Adipose tissue (tissue), 3 donors: ENCODE results near the gene NUDT3. TPM values are rescaled to one million over a fixed set of nuclear protein-coding genes. Genes with fewer than 3 reads are reported as not detected.
"Not testable (repeated sequence)": the region's sequence is repeated elsewhere in the genome, so short reads cannot be mapped to it uniquely, and the experiment has no call there.

ENCODE experiments used
- H3K27ac ChIP-seq: one replicate; pipeline ENCODE4 v1.5.1; 2013; ENCODE audit warnings: low read depth, low read length
- WGBS, 3 donors: extraction: QIAGEN DNeasy Blood & Tissue Kit; methylation state at CpG; one replicate each; pipeline ENCODE4 v1.1.7; 2013; 5-methylcytosine and 5-hydroxymethylcytosine counted together
- polyA plus RNA-seq, 3 donors: library from polyadenylated mRNA; stranded (reverse); fragments of 200-250 nt; gene quantifications; one replicate each; pipeline ENCODE4 v1.2.3, GENCODE V29; 2013
- donor health status: healthy with polysubstance abuse.
- donor health status: Bipolar disorder and iron deficiency.
- donor health status: healthy.

NUDT3 gene
- polyA plus RNA-seq, 3 donors = 5.8 to 20.7 (median 9.0) TPM

DNA sequence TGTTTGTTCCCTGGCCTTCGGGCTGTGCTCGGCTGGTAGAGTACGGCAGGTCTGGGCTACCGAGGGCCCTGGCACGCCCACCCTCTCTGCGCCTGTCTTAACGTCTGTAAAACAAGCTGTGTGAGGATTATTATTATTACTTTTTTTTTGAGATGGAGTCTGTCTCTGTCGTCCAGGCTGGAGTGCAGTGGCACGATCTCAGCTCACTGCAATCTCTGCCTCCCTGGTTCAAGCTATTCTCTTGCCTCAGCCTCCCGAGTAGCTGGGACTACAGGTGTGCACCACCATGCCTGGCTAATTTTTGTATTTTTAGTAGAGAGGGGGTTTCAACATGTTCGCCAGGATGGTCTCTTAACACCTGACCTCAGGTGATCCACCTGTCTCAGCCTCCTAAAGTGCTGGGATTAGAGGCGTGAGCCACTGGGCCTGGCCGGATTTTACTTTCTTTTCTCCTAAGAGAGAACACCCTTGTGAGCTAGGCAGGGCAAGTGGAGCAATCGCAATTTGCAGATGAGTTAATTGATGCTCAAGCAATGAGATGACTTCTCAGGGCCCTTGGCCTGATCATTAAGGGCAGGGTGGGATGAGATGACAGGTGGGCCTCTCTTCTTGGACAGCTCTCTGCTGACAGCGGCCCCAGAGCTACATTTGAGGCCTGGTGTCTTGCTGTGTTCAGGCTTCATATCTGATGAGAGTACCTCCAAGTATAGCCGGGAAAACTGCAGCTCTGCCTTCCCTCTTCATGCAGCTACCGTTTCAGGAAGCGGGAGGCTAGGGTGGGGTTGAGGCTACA, 142.8 kb downstream of the NUDT3 start:
- WGBS, 3 donors = 43 to 48% (median 46%) methylated on average over 18 of the region's 18 CpGs
- H3K27ac ChIP-seq = no peak overlapping the region

- 0 to 1% (median 0%) methylated on average over 72 to 79 of the region's 79 CpGs for WGBS, 3 donors
Measured at GRCh38 chr6:34248727-34249468, 143.6 kb downstream of the NUDT3 start, which contains the start of gene SMIM29. Gene SMIM29, minus strand, starts transcription at chr6:34249006. Its CDS starts 1,215 bp downstream, at chr6:34247791.

DNA sequence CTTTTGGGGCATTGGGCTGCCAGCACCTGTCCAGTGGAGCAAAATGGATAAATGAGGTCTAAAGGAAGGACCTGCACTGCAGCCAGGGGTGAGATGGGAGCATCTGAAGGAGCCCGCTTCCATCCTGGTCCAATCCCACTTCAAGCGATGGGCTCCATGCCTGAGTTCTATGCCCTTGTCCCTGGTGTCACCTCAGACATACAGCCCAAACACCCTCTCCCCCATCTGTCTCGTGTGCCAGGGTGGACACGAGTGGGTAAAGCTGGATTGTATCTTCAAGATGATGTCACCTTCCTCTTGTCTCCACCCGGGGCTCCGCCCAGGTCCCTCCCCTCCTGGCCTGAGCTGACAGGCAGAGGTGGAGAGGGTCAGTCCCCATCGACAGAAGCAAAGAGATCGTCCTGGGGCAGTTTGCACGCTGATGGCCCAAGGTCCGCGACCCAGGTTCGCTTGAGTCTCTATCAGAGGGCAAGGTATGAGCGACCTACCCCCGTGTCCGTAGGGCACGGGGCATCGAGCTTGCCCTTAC, 144.2 kb downstream of the NUDT3 start:
- 9 to 12% (median 10%) methylated on average over 16 to 17 of the region's 17 CpGs for WGBS, 3 donors
- H3K27ac ChIP-seq = no peak overlapping the region

More at GRCh38 chr6:34248727-34249468, 143.6 kb downstream of the NUDT3 start, which contains the start of gene SMIM29:
- H3K27ac ChIP-seq = peak within 1 kb of the TSS; percentile 66

GRCh38 chr6:34247481-34248197, 144.8 kb downstream of the NUDT3 start:
- no peak overlapping the region for H3K27ac ChIP-seq
- WGBS, 3 donors = 85 to 94% (median 89%) methylated on average over 6 of the region's 6 CpGs

DNA sequence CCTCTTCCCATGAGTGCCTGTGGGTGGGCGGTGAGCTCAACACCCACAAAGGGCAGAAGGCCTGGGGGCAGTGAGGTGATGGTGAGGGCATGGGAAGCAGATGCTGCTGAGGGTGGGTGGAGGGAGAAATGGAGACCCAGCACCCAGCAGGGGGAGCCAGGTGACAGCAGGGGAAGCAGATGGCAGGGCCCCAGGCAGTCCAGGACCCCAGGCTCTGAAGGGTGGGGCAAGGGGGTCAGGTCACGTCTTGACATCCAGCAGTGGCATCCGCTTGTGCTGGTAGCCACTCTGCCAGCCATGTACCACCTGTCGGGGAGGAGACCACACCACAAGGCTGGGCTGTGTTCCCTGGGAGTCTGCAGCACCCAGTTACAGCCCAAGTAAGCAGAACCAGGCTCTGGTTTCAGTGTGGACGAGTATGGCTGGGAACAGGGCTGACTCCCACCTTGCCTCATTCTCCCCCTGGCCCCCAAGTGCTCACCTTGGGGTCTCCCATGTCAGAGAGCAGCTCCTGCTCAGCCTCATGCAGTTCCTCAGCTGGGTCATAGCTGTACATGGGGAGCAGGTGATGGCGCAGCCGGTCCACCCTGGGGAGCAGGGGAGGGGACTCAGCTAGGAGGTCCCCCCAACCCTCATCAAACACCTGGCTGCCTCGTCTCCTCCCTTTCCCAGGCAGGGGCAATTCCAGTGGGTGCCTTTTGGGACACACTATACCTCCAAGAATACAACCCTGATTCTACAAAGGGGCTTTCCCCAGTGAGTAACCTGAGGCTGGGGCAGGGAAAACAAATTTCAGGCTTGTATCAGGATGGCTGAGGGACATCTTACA, 145.7 kb downstream of the NUDT3 start:
- no peak overlapping the region for H3K27ac ChIP-seq

DNA sequence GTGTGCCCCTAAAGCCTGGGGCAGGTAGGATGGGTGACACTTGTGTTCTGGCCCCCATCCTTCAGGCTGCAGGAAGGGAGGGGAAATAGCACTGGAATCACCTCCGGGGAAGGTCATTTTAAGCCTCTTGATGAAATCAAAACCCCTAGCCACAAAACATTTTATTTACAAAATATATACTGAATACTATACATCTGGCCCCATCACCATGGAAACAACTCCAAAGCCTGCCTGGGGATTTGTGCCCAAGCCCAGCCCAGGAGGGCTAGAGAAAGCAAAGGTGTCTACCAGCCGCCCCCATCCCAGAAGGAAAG, 146.3 kb downstream of the NUDT3 start:
- H3K27ac ChIP-seq = no peak overlapping the region
- 64 to 86% (median 83%) methylated on average over 2 of the region's 2 CpGs for WGBS, 3 donors

More for the DNA sequence above, 145.7 kb downstream of the NUDT3 start:
- WGBS, 3 donors = 76 to 79% (median 77%) methylated on average over 8 of the region's 8 CpGs

DNA sequence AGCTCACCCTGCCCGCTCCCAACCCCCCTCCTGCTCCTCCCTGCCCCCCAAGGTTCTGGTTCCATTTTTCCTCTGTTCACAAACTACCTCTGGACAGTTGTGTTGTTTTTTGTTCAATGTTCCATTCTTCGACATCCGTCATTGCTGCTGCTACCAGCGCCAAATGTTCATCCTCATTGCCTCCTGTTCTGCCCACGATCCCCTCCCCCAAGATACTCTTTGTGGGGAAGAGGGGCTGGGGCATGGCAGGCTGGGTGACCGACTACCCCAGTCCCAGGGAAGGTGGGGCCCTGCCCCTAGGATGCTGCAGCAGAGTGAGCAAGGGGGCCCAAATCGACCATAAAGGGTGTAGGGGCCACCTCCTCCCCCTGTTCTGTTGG, 146.7 kb downstream of the NUDT3 start:
- 78 to 88% (median 81%) methylated on average over 6 to 7 of the region's 7 CpGs for WGBS, 3 donors
- not testable (repeated sequence) for H3K27ac ChIP-seq

- 68 to 81% (median 75%) methylated on average over 9 to 12 of the region's 13 CpGs for WGBS, 3 donors
- not testable (repeated sequence) for H3K27ac ChIP-seq
Measured at GRCh38 chr6:34245032-34245760, 147.3 kb downstream of the NUDT3 start.

GRCh38 chr6:34243901-34244884, 148.3 kb downstream of the NUDT3 start:
- 28 to 62% (median 28%) methylated on average over 17 to 19 of the region's 19 CpGs for WGBS, 3 donors
- H3K27ac ChIP-seq = no peak overlapping the region

DNA sequence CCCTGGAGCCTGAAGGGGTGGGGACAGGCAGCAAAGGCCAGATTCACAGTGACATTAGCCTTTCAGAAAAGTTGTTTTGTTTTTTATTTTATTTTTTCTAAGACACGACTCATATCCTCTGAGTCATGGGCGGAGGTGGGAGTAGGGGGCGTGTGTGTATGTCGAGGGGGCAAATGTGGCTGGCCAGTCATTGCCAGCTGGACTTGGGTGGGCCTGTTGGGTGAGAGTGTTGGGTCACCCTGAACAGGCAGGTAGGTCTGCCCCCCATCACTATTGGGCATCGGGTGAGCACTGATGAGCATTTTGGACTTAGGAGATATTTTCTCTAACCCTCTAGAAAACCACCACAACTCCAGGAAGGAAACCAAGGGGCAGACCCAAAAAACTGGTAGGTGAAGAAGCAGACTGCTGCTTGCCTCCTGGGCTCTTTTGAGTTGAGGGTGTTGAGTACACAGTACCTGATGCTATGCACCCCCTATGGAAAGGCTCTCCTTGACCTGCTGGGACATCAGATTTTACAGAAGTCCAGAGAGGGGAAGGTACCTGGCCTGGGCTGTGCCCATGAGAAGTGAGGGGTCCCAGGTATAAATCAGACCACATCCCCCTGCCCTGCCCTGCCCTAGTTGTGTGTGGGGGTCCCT, 149.2 kb downstream of the NUDT3 start:
- WGBS, 3 donors = 55 to 81% (median 61%) methylated on average over 5 of the region's 5 CpGs

DNA sequence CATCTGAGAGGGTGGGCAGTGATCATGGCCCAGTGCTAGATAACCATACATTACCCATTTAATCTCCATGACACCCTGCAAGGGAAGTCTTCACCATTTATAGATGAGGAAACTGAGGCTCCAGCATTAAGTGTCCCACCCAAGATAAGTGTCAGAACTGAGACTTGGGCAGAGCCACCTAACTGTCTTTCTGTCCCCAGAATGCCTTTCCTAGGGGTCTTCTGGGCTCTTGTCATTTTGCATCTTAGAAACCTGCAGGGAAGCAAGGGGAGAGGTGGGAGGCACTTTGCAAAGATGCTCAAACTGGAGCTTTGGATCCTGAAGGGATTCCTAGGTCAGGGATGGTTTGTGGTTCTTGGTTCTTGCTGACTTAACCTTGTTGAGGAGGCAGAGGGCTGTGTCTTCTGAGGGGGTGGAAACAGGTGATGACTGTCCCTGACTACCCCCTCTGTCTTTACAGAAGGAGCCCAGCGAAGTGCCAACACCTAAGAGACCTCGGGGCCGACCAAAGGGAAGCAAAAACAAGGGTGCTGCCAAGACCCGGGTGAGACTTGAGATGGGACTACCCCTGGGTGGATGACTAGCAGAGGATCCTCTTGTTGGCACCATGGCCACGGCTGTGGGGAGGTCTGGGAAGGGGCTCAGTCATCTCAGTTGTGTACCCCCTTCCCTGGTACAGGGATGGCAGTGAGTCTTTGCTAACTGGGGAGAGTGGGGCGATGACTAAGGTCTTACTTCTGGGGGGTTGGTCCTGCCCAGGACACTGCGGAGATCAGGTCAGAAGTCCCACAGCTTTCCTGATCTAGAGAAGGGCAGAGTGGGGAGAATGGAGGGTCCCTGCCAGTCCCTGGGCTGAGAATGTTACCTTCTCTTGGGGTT, 150.0 kb downstream of the NUDT3 start:
- H3K27ac ChIP-seq = no peak overlapping the region
- 84 to 89% (median 88%) methylated on average over 7 of the region's 7 CpGs for WGBS, 3 donors

More for the DNA sequence above, 149.2 kb downstream of the NUDT3 start:
- no peak overlapping the region for H3K27ac ChIP-seq

GRCh38 chr6:34241351-34242215, 150.9 kb downstream of the NUDT3 start:
- 92 to 93% (median 92%) methylated on average over 12 to 13 of the region's 13 CpGs for WGBS, 3 donors
- no peak overlapping the region for H3K27ac ChIP-seq

GRCh38 chr6:34240329-34241248, 151.9 kb downstream of the NUDT3 start:
- no peak overlapping the region for H3K27ac ChIP-seq
- 86 to 92% (median 91%) methylated on average over 22 of the region's 22 CpGs for WGBS, 3 donors
